Panc1 (cell line): ENCODE results near the gene P2RY11.

Experiments
- CTCF ChIP-seq: fragments of 450-650 bp; IDR thresholded peaks from 2 replicates; pipeline ENCODE4 v1.5.1; 2017; ENCODE audit warnings: mild to moderate bottlenecking
- REST ChIP-seq, 2 experiments: IDR thresholded peaks; 2 replicates each; pipeline ENCODE4 v1.6.1; 2011 to 2012; ENCODE audit warnings: low read depth in 2 of 2, control low read depth in 1 of 2, low read length in 1 of 2, mild to moderate bottlenecking in 1 of 2, moderate library complexity in 1 of 2; ENCODE audit not compliant: insufficient read depth in 1 of 2

GRCh38 chr19:10139952-10140351 lies 28.5 kb downstream of the P2RY11 start:
- TF ChIP-seq CTCF, result no peak
- no peak for TF ChIP-seq REST (IDR thresholded peaks at IDR 0.05; ENCODE audit: insufficient read depth in 1 of 2, low read depth in 2 of 2, low read length in 1 of 2)
